OCI-M2 (cell line): ENCODE measurements around the gene PLPP2.
"Not testable (repeated sequence)": the region's sequence is repeated elsewhere in the genome, so short reads cannot be mapped to it uniquely, and the experiment has no call there.

ENCODE experiments used
- DNase-seq: peaks from one replicate; lab custom pipeline; 2025; ENCODE audit not compliant: unreplicated experiment; lab: John Stamatoyannopoulos, UW

Gene PLPP2

GRCh38 chr19:273393-273792, 17.8 kb downstream of the PLPP2 start:
- no peak for DNase-seq

GRCh38 chr19:271856-272255, 19.3 kb downstream of the PLPP2 start:
- DNase-seq = no peak

GRCh38 chr19:270766-271318, 20.4 kb downstream of the PLPP2 start:
- DNase-seq = not testable (repeated sequence)

GRCh38 chr19:269241-269640, 22.0 kb downstream of the PLPP2 start:
- DNase-seq = no peak

- no peak for DNase-seq
Measured at GRCh38 chr19:262125-262524, 29.1 kb downstream of the PLPP2 start.

- DNase-seq = not testable (repeated sequence)
Measured at GRCh38 chr19:256804-257203, 34.4 kb downstream of the PLPP2 start.

- DNase-seq = not testable (repeated sequence)
Measured at GRCh38 chr19:252421-253186, 38.6 kb downstream of the PLPP2 start.

GRCh38 chr19:246551-246950, 44.7 kb downstream of the PLPP2 start:
- DNase-seq = no peak

- DNase-seq = not testable (repeated sequence)
Measured at GRCh38 chr19:245900-246299, 45.3 kb downstream of the PLPP2 start.

- DNase-seq = no peak
Measured at GRCh38 chr19:245457-245856, 45.7 kb downstream of the PLPP2 start.
